Sigmoid colon (tissue), 7 donors: ENCODE results near the gene TRNT1. TPM values are rescaled to one million over a fixed set of nuclear protein-coding genes. Genes with fewer than 3 reads are reported as not detected.

ENCODE experiments used
- DNase-seq: peaks from one replicate; pipeline ENCODE4 v3.0.0-alpha.2; 2019
- H3K27ac ChIP-seq, 4 donors: fragments of 200-600 bp; sonication (generic); one replicate each; pipeline ENCODE4 v1.5.1; 2016 to 2019; ENCODE audit warnings: mild to moderate bottlenecking in 1 of 4
- H3K27me3 ChIP-seq, 3 donors: fragments of 200-600 bp; sonication (generic); one replicate each; pipeline ENCODE4 v1.5.1; 2019; ENCODE audit warnings: mild to moderate bottlenecking in 1 of 3
- H3K36me3 ChIP-seq, 4 donors: fragments of 200-600 bp; sonication (generic); one replicate each; pipeline ENCODE4 v1.5.1; 2016 to 2019
- H3K4me1 ChIP-seq, 4 donors: fragments of 200-600 bp; sonication (generic); one replicate each; pipeline ENCODE4 v1.5.1; 2017 to 2019
- H3K4me3 ChIP-seq, 4 donors: fragments of 200-600 bp; sonication (generic); one replicate each; pipeline ENCODE4 v1.5.1; 2017 to 2019; ENCODE audit warnings: mild to moderate bottlenecking in 2 of 4, moderate library complexity in 1 of 4
- H3K9me3 ChIP-seq, 4 donors: fragments of 200-600 bp in 3 of 4; sonication (generic) in 3 of 4; one replicate each; pipeline versions ENCODE4 v1.5.1 to v1.6.1; 2013 to 2019
- EP300 ChIP-seq, 4 donors: sonication (generic); formaldehyde crosslinking; IDR thresholded peaks; one replicate each; pipeline ENCODE4 v1.6.1; 2017; ENCODE audit warnings: antibody characterized with exemption in 4 of 4
- POLR2A ChIP-seq, 2 donors: fragments of 450-650 bp; IDR thresholded peaks; one replicate each; pipeline ENCODE4 v1.6.1; 2016; ENCODE audit warnings: antibody characterized with exemption in 2 of 2, mild to moderate bottlenecking in 2 of 2, moderate library complexity in 2 of 2
- POLR2AphosphoS5 ChIP-seq, 4 donors: sonication (generic); formaldehyde crosslinking; IDR thresholded peaks; one replicate each; pipeline ENCODE4 v1.6.1; 2017; ENCODE audit warnings: antibody characterized with exemption in 4 of 4
- WGBS, 2 donors: extraction: QIAGEN DNeasy Blood & Tissue Kit; methylation state at CpG; one replicate each; pipeline ENCODE4 v1.1.7; 2013; 5-methylcytosine and 5-hydroxymethylcytosine counted together
- intact Hi-C: fragments of 100-400 bp; cut with DNase I; formaldehyde crosslinking; loops from one replicate; pipeline ENCODE4 v1.15.1; 2023
- polyA plus RNA-seq, 3 donors: library from polyadenylated mRNA; stranded (reverse); fragments of 200-250 nt; gene quantifications; one replicate each; pipeline ENCODE4 v1.2.3, GENCODE V29; 2013
- total RNA-seq, 4 donors: library from RNA; depleted of rRNA; stranded (reverse); fragments of >200 nt; gene quantifications; one replicate each; pipeline ENCODE4 v1.1.0, GENCODE V29; 2016
- TF ChIP-seq, protein P1 (sequence below), 4 experiments: fragments of 450-650 bp in 3 of 4; fragments of 200-600 bp in 1 of 4; IDR thresholded peaks; one replicate each; pipeline ENCODE4 v1.5.1; 2016 to 2019; ENCODE audit warnings: antibody characterized with exemption in 4 of 4, mild to moderate bottlenecking in 3 of 4, moderate library complexity in 2 of 4
- donor health status: healthy with polysubstance abuse.
- donor health status: Bipolar disorder and iron deficiency.
- donor health status: healthy.

Gene TRNT1
- total and polyA plus RNA-seq, 7 donors, result 7.8 to 17.7 (median 14.9) TPM

- TF ChIP-seq, protein P1, sequence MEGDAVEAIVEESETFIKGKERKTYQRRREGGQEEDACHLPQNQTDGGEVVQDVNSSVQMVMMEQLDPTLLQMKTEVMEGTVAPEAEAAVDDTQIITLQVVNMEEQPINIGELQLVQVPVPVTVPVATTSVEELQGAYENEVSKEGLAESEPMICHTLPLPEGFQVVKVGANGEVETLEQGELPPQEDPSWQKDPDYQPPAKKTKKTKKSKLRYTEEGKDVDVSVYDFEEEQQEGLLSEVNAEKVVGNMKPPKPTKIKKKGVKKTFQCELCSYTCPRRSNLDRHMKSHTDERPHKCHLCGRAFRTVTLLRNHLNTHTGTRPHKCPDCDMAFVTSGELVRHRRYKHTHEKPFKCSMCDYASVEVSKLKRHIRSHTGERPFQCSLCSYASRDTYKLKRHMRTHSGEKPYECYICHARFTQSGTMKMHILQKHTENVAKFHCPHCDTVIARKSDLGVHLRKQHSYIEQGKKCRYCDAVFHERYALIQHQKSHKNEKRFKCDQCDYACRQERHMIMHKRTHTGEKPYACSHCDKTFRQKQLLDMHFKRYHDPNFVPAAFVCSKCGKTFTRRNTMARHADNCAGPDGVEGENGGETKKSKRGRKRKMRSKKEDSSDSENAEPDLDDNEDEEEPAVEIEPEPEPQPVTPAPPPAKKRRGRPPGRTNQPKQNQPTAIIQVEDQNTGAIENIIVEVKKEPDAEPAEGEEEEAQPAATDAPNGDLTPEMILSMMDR (IDR thresholded peaks at IDR 0.05), result no peak
- no peak for TF ChIP-seq EP300 (IDR thresholded peaks at IDR 0.05)
- TF ChIP-seq POLR2A (IDR thresholded peaks at IDR 0.05), result no peak
- TF ChIP-seq POLR2AphosphoS5 (IDR thresholded peaks at IDR 0.05), result no peak
- Histone ChIP-seq H3K27me3 (no peaks in the 10 kb centered on the region), H3K4me3 (peak overlapping the region; percentile 73 to 97 (median 86)), H3K36me3 (peaks cover 0 to 11% (median 5%) of the 10 kb centered on the region in 4 donors), H3K27ac (peak overlapping the region; percentile 72 to 81 (median 80)), H3K4me1 (peaks cover 0 to 22% (median 21%) of the 10 kb centered on the region in 4 donors), H3K9me3 (no peaks in the 10 kb centered on the region)
- intact Hi-C loops, result loop anchor here (2.0 kb wide), 1 partner anchor 52 kb away; the partner anchor contains the start of gene TRNT1
- WGBS, 2 donors, result 4 to 15% methylated on average over 16 of the region's 16 CpGs
- no peak for DNase-seq
Observed at GRCh38 chr3:3178498-3179328, 52.0 kb downstream of the TRNT1 start.

DNA sequence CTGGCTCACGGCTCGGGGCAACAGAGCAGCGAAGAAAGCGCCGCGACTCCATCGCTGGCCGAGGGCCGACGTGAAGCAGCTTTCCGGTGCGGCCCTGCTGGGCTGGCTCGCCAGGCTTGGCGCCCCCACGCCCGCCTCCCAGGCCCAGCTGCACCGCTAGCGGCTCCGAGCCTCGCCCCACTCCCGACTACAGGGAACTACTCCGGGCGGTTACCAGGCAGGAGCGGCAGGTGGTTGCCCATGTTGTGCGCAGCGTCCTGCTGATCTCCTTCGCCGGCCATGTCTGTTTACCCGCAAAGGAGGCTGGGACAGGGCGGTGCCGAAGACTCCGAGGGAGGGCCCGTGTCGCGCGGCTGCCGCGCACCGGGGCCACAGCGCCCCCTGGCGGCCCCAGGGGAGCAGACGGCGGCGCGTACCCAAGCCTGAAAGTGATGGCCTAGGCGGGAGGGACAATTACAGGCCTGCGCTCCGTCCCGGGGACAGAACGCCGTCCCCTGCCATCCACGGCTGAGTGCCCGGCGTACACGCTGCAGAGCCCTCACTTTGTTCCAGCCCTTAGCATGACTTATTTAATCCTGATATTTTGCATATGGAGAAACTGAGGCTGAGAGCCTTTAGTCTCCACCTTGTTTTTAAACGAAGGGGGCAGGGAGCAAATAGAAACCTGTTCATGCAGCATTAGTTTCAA, 52.8 kb downstream of the TRNT1 start, which contains the start of gene CRBN:
CRBN (minus strand) TSS at position 285 of the 688 bp plus-strand sequence; CDS start at position 281, 4 bp downstream.
- peak; percentile 88 for DNase-seq
- H3K27ac ChIP-seq, result peak within 1 kb of the TSS; percentile 72 to 81 (median 80)
- no peaks in the 10 kb centered on the region for H3K27me3 ChIP-seq
- peak within 1 kb of the TSS; percentile 73 to 97 (median 86) for H3K4me3 ChIP-seq
- H3K36me3 ChIP-seq, result peaks cover 0 to 2% (median 0%) of the 10 kb centered on the region in 4 donors
- WGBS, 2 donors, result 0 to 1% methylated on average over 56 of the region's 56 CpGs
- TF ChIP-seq POLR2AphosphoS5 (IDR thresholded peaks at IDR 0.05) (peak; percentile 39 to 90 (median 88)), EP300 (IDR thresholded peaks at IDR 0.05) (peak in 1 of 4 donors; percentile 27), POLR2A (IDR thresholded peaks at IDR 0.05) (peak in 1 of 2 donors; percentile 32)
- TF ChIP-seq, protein P1 (IDR thresholded peaks at IDR 0.05), result peak; percentile 83 to 98 (median 88)
- H3K4me1 ChIP-seq, result peaks cover 0 to 22% (median 21%) of the 10 kb centered on the region in 4 donors
- no peaks in the 10 kb centered on the region for H3K9me3 ChIP-seq
- intact Hi-C loops, result loop anchor here (2.0 kb wide), 1 partner anchor 53 kb away; the partner anchor contains the start of gene TRNT1

GRCh38 chr3:3180456-3180855, 53.7 kb downstream of the TRNT1 start:
- intact Hi-C loops, result no loop called here

GRCh38 chr3:3184876-3185275, 58.1 kb downstream of the TRNT1 start:
- no peak for DNase-seq
- intact Hi-C loops, result no loop called here
- no peak for TF ChIP-seq POLR2A (IDR thresholded peaks at IDR 0.05)
- TF ChIP-seq, protein P1 (IDR thresholded peaks at IDR 0.05), result no peak
- no peak for TF ChIP-seq POLR2AphosphoS5 (IDR thresholded peaks at IDR 0.05)
- no peak for TF ChIP-seq EP300 (IDR thresholded peaks at IDR 0.05)
- 53 to 69% methylated on average over 2 of the region's 2 CpGs for WGBS, 2 donors
- H3K4me3 ChIP-seq, result no peak overlapping the region
- peaks cover 0 to 2% (median 0%) of the 10 kb centered on the region in 4 donors for H3K4me1 ChIP-seq
- peaks cover 0 to 11% (median 2%) of the 10 kb centered on the region in 4 donors for H3K9me3 ChIP-seq
- H3K36me3 ChIP-seq, result no peaks in the 10 kb centered on the region
- H3K27me3 ChIP-seq, result no peaks in the 10 kb centered on the region
- H3K27ac ChIP-seq, result no peak overlapping the region

More at GRCh38 chr3:3180456-3180855, 53.7 kb downstream of the TRNT1 start:
- H3K27ac ChIP-seq, result no peak overlapping the region
- H3K27me3 ChIP-seq, result no peaks in the 10 kb centered on the region
- no peaks in the 10 kb centered on the region for H3K36me3 ChIP-seq
- no peaks in the 10 kb centered on the region for H3K9me3 ChIP-seq
- DNase-seq, result no peak
- H3K4me1 ChIP-seq, result peaks cover 0 to 22% (median 21%) of the 10 kb centered on the region in 4 donors
- 76 to 80% methylated on average over 9 of the region's 9 CpGs for WGBS, 2 donors
- no peak for TF ChIP-seq POLR2AphosphoS5 (IDR thresholded peaks at IDR 0.05)
- TF ChIP-seq, protein P1 (IDR thresholded peaks at IDR 0.05), result no peak
- TF ChIP-seq POLR2A (IDR thresholded peaks at IDR 0.05), result no peak
- TF ChIP-seq EP300 (IDR thresholded peaks at IDR 0.05), result no peak
- H3K4me3 ChIP-seq, result no peak overlapping the region
